Stomach (tissue), 9 donors: ENCODE measurements around the gene PCSK1N. TPM values are rescaled to one million over a fixed set of nuclear protein-coding genes. Genes with fewer than 3 reads are reported as not detected.
A peak's percentile ranks its signal among the peaks of the same experiment; 100 is the strongest.

ENCODE experiments used
- DNase-seq, 2 donors: peaks; one replicate each; pipeline versions ENCODE4 v3.0.0 to v3.0.0-alpha.2; 2013 to 2019
- H3K27ac ChIP-seq, 5 donors: fragments of 200-600 bp in 4 of 5; sonication (generic) in 4 of 5; one replicate each; pipeline ENCODE4 v1.5.1; 2013 to 2019; ENCODE audit warnings: mild to moderate bottlenecking in 1 of 5, moderate library complexity in 1 of 5
- H3K27me3 ChIP-seq, 3 donors: fragments of 200-600 bp; sonication (generic); one replicate each; pipeline ENCODE4 v1.5.1; 2017 to 2019; ENCODE audit warnings: mixed run types in 1 of 3
- H3K36me3 ChIP-seq, 4 donors: fragments of 200-600 bp; sonication (generic); 1 replicate in 3 of 4; 2 replicates in 1 of 4; pipeline ENCODE4 v1.5.1; 2016 to 2019
- H3K4me1 ChIP-seq, 4 donors: fragments of 200-600 bp; sonication (generic); one replicate each; pipeline ENCODE4 v1.5.1; 2016 to 2019
- H3K4me3 ChIP-seq, 4 donors: fragments of 200-600 bp; sonication (generic) in 3 of 4; one replicate each; pipeline ENCODE4 v1.5.1; 2016 to 2019; ENCODE audit warnings: mild to moderate bottlenecking in 1 of 4
- H3K9me3 ChIP-seq, 4 donors: fragments of 200-600 bp; sonication (generic); one replicate each; pipeline ENCODE4 v1.5.1; 2016 to 2019
- CTCF ChIP-seq, 7 experiments: fragments of 450-650 bp in 4 of 7; fragments of 200-600 bp in 3 of 7; sonication (generic) in 3 of 7; IDR thresholded peaks; one replicate each; pipeline ENCODE4 v1.5.1; 2016 to 2019; ENCODE audit warnings: antibody characterized with exemption in 7 of 7, control low read depth in 2 of 7, mild to moderate bottlenecking in 1 of 7
- POLR2A ChIP-seq, 4 donors: fragments of 450-650 bp; IDR thresholded peaks; one replicate each; pipeline ENCODE4 v1.6.1; 2016; ENCODE audit warnings: antibody characterized with exemption in 4 of 4, control low read depth in 2 of 4, mild to moderate bottlenecking in 1 of 4, moderate library complexity in 1 of 4
- POLR2AphosphoS5 ChIP-seq, 3 donors: sonication (generic); formaldehyde crosslinking; IDR thresholded peaks; one replicate each; pipeline ENCODE4 v1.6.1; 2016; ENCODE audit warnings: antibody characterized with exemption in 3 of 3
- WGBS, 5 donors: extraction: QIAGEN DNeasy Blood & Tissue Kit in 3 of 5; methylation state at CpG; one replicate each; pipeline versions ENCODE4 v1.1.5 to v1.1.7; 2013 to 2018; 5-methylcytosine and 5-hydroxymethylcytosine counted together
- intact Hi-C: fragments of 100-400 bp; cut with DNase I; formaldehyde crosslinking; loops from one replicate; pipeline ENCODE4 v1.15.1; 2023; ENCODE audit warnings: low total_unique reads
- polyA plus RNA-seq, 3 donors: library from polyadenylated mRNA; stranded (reverse); fragments of 200-250 nt; gene quantifications; one replicate each; pipeline ENCODE4 v1.2.3, GENCODE V29; 2013
- total RNA-seq, 5 donors: library from RNA; depleted of rRNA; stranded (reverse); fragments of >200 nt; gene quantifications; one replicate each; pipeline versions ENCODE4 v1.1.0 to v1.2.3, GENCODE V29; 2014 to 2016
- donor health status: healthy with polysubstance abuse.
- donor health status: Bipolar disorder and iron deficiency.
- donor health status: healthy.

The PCSK1N gene
- total and polyA plus RNA-seq, 8 donors, result 1.3 to 46.6 (median 12.7) TPM

GRCh38 chrX:48801280-48802088, 33.9 kb downstream of the PCSK1N start, which contains the start of gene HDAC6:
TSS of gene HDAC6 (plus strand) at chrX:48802067. CDS start at chrX:48802693, 626 bp downstream.
- peaks cover 0 to 15% (median 4%) of the 10 kb centered on the region in 4 donors for H3K4me1 ChIP-seq
- TF ChIP-seq CTCF (IDR thresholded peaks at IDR 0.05), result peak in 1 of 7 experiments; percentile 8
- peak in 2 of 3 donors; percentile 50 to 67 for TF ChIP-seq POLR2AphosphoS5 (IDR thresholded peaks at IDR 0.05)
- TF ChIP-seq POLR2A (IDR thresholded peaks at IDR 0.05), result no peak
- peaks cover 0 to 14% (median 13%) of the 10 kb centered on the region in 4 donors for H3K36me3 ChIP-seq
- DNase-seq, result peak; percentile 97 to 99
- peak within 1 kb of the TSS; percentile 46 to 61 (median 53) for H3K4me3 ChIP-seq
- intact Hi-C loops, result no loop called here
- H3K27me3 ChIP-seq, result peaks cover 0 to 5% (median 0%) of the 10 kb centered on the region in 3 donors
- peaks cover 0 to 4% (median 0%) of the 10 kb centered on the region in 4 donors for H3K9me3 ChIP-seq
- 0 to 46% (median 9%) methylated on average over 33 to 88 of the region's 89 CpGs for WGBS, 5 donors
- H3K27ac ChIP-seq, result peak within 1 kb of the TSS; percentile 89 to 97 (median 95)

GRCh38 chrX:48800574-48801279, 34.7 kb downstream of the PCSK1N start:
- 20 to 51% (median 25%) methylated on average over 14 to 17 of the region's 17 CpGs for WGBS, 5 donors
- H3K4me3 ChIP-seq, result peak overlapping the region; percentile 46 to 61 (median 53)
- intact Hi-C loops, result no loop called here
- H3K27ac ChIP-seq, result peak overlapping the region; percentile 89 to 95 (median 93)
- TF ChIP-seq POLR2A (IDR thresholded peaks at IDR 0.05) (no peak), POLR2AphosphoS5 (IDR thresholded peaks at IDR 0.05) (no peak), CTCF (IDR thresholded peaks at IDR 0.05) (no peak)
- H3K9me3 ChIP-seq, result peaks cover 0 to 4% (median 0%) of the 10 kb centered on the region in 4 donors
- H3K4me1 ChIP-seq, result peaks cover 0 to 15% (median 4%) of the 10 kb centered on the region in 4 donors
- H3K27me3 ChIP-seq, result peaks cover 0 to 5% (median 0%) of the 10 kb centered on the region in 3 donors
- H3K36me3 ChIP-seq, result peaks cover 0 to 14% (median 10%) of the 10 kb centered on the region in 4 donors
- peak in 1 of 2 donors; percentile 30 for DNase-seq

GRCh38 chrX:48798318-48798717, 37.1 kb downstream of the PCSK1N start:
- Histone ChIP-seq H3K9me3 (peaks cover 0 to 4% (median 0%) of the 10 kb centered on the region in 4 donors), H3K36me3 (no peaks in the 10 kb centered on the region), H3K4me1 (peaks cover 0 to 15% (median 4%) of the 10 kb centered on the region in 4 donors), H3K27ac (no peak overlapping the region), H3K4me3 (no peak overlapping the region), H3K27me3 (peaks cover 0 to 5% (median 0%) of the 10 kb centered on the region in 3 donors)
- WGBS, 5 donors, result 67 to 90% (median 78%) methylated on average over 2 of the region's 2 CpGs
- TF ChIP-seq POLR2A (IDR thresholded peaks at IDR 0.05) (no peak), POLR2AphosphoS5 (IDR thresholded peaks at IDR 0.05) (no peak), CTCF (IDR thresholded peaks at IDR 0.05) (no peak)
- DNase-seq, result no peak
- intact Hi-C loops, result no loop called here

GRCh38 chrX:48794911-48795515, 40.4 kb downstream of the PCSK1N start:
- Histone ChIP-seq H3K4me1 (no peaks in the 10 kb centered on the region), H3K9me3 (no peaks in the 10 kb centered on the region), H3K27me3 (peaks cover 0 to 9% (median 0%) of the 10 kb centered on the region in 3 donors), H3K27ac (no peak overlapping the region), H3K4me3 (no peak overlapping the region), H3K36me3 (no peaks in the 10 kb centered on the region)
- peak in 1 of 2 donors; percentile 54 for DNase-seq
- intact Hi-C loops, result no loop called here
- TF ChIP-seq CTCF (IDR thresholded peaks at IDR 0.05), result no peak
- 33 to 64% (median 40%) methylated on average over 5 to 8 of the region's 8 CpGs for WGBS, 5 donors
